DOHH2 (cell line): ENCODE data around the gene IRF7.

ENCODE experiments used
- H3F3A ChIP-seq: fragments of 200-600 bp; sonication (generic), shearing (Covaris generic); 2 replicates; pipeline ENCODE4 v1.6.0; 2016; ENCODE audit warnings: antibody characterized with exemption, mild to moderate bottlenecking; ENCODE audit not compliant: control insufficient read depth, insufficient read depth
- H3K27ac ChIP-seq: fragments of 200-600 bp; sonication (generic); 2 replicates; pipeline ENCODE4 v1.5.1; 2014; ENCODE audit warnings: low read depth, mild to moderate bottlenecking, low read length, moderate library complexity
- H3K27me3 ChIP-seq: fragments of 200-600 bp; sonication (generic); 2 replicates; pipeline ENCODE4 v1.6.1; 2014; ENCODE audit warnings: mild to moderate bottlenecking, low read length, mixed read lengths; ENCODE audit not compliant: control insufficient read depth
- H3K36me3 ChIP-seq: fragments of 200-600 bp; sonication (generic); 2 replicates; pipeline ENCODE4 v1.6.1; 2014; ENCODE audit warnings: mild to moderate bottlenecking, low read length, moderate library complexity, mixed read lengths; ENCODE audit not compliant: control insufficient read depth
- H3K4me1 ChIP-seq: fragments of 200-600 bp; sonication (generic); 2 replicates; pipeline ENCODE4 v1.6.1; 2014; ENCODE audit warnings: mild to moderate bottlenecking, low read length, mixed read lengths; ENCODE audit not compliant: control insufficient read depth
- H3K4me2 ChIP-seq: fragments of 200-600 bp; sonication (generic); 2 replicates; pipeline ENCODE4 v1.6.0; 2014; ENCODE audit warnings: mild to moderate bottlenecking, low read length, moderate library complexity
- H3K4me3 ChIP-seq: fragments of 200-600 bp; sonication (generic); 2 replicates; pipeline ENCODE4 v1.5.1; 2014; ENCODE audit warnings: mild to moderate bottlenecking, low read length, mixed read lengths
- H3K79me2 ChIP-seq: fragments of 200-600 bp; sonication (generic); 2 replicates; pipeline ENCODE4 v1.6.1; 2014; ENCODE audit warnings: mild to moderate bottlenecking, low read length, mixed read lengths; ENCODE audit not compliant: control insufficient read depth
- H3K9me2 ChIP-seq: fragments of 200-600 bp; sonication (generic); replicated peaks from 2 replicates; pipeline ENCODE4 v1.6.1; 2014; ENCODE audit warnings: mild to moderate bottlenecking, low read length, mixed read lengths; ENCODE audit not compliant: control insufficient read depth
- H3K9me3 ChIP-seq: fragments of 200-600 bp; sonication (generic); 2 replicates; pipeline ENCODE4 v1.6.1; 2014; ENCODE audit warnings: antibody characterized with exemption, low read length, mixed read lengths; ENCODE audit not compliant: control insufficient read depth, insufficient read depth
- H4K20me1 ChIP-seq: fragments of 200-600 bp; sonication (generic); 2 replicates; pipeline ENCODE4 v1.6.0; 2014; ENCODE audit warnings: low read depth, mild to moderate bottlenecking, antibody characterized with exemption, low read length, moderate library complexity; ENCODE audit not compliant: control insufficient read depth, insufficient read depth
- CTCF ChIP-seq: fragments of 200-600 bp; sonication (generic); IDR thresholded peaks from one replicate; pipeline ENCODE4 v1.5.1; 2014; ENCODE audit warnings: antibody characterized with exemption, mild to moderate bottlenecking, low read depth, low read length; ENCODE audit not compliant: poor library complexity, severe bottlenecking
- EZH2phosphoT487 ChIP-seq: fragments of 200-600 bp; sonication (generic); IDR thresholded peaks from 2 replicates; pipeline ENCODE4 v1.6.1; 2017; ENCODE audit warnings: borderline replicate concordance, mild to moderate bottlenecking, antibody characterized with exemption, low read length, moderate library complexity, mixed read lengths

Gene IRF7

GRCh38 chr11:621838-622237, 6.1 kb upstream of the IRF7 start:
- Histone ChIP-seq H3K9me2 (no peaks in the 10 kb centered on the region), H3K27ac (no peak overlapping the region), H3K9me3 (no peaks in the 10 kb centered on the region)

GRCh38 chr11:620935-621814, 5.4 kb upstream of the IRF7 start:
- peaks cover 5% of the 10 kb centered on the region; the same call in 1 of the 2 replicates for H3K36me3 ChIP-seq
- H3K4me2 ChIP-seq: no peak overlapping the region
- no peak overlapping the region for H3K4me3 ChIP-seq
- peaks cover 5% of the 10 kb centered on the region for H3K4me1 ChIP-seq
- H4K20me1 ChIP-seq: no peaks in the 10 kb centered on the region
- no peaks in the 10 kb centered on the region for H3K9me2 ChIP-seq
- H3K27me3 ChIP-seq: no peaks in the 10 kb centered on the region
- H3K79me2 ChIP-seq: peaks cover 6% of the 10 kb centered on the region; the same call in 1 of the 2 replicates
- H3F3A ChIP-seq: 0 out of 2 replicates have a peak, but pooled peaks cover 2% of the 10 kb centered on the region
- no peak overlapping the region for H3K27ac ChIP-seq
- no peaks in the 10 kb centered on the region for H3K9me3 ChIP-seq
- no peak for TF ChIP-seq CTCF
- no peak for TF ChIP-seq EZH2phosphoT487

More at GRCh38 chr11:621838-622237, 6.1 kb upstream of the IRF7 start:
- Histone ChIP-seq H3K79me2 (0 out of 2 replicates have a peak, but pooled peaks cover 1% of the 10 kb centered on the region), H3K27me3 (no peaks in the 10 kb centered on the region), H3K4me1 (no peaks in the 10 kb centered on the region), H3F3A (no peaks in the 10 kb centered on the region), H3K36me3 (peaks cover 5% of the 10 kb centered on the region; the same call in 1 of the 2 replicates), H3K4me2 (no peak overlapping the region), H3K4me3 (no peak overlapping the region), H4K20me1 (no peaks in the 10 kb centered on the region)
- TF ChIP-seq EZH2phosphoT487: no peak
- TF ChIP-seq CTCF: no peak

GRCh38 chr11:620201-620600, 4.5 kb upstream of the IRF7 start:
- TF ChIP-seq EZH2phosphoT487: no peak
- TF ChIP-seq CTCF: no peak
- H3K4me3 ChIP-seq: no peak overlapping the region
- H3K27ac ChIP-seq: no peak overlapping the region
- 0 out of 2 replicates have a peak, but pooled peaks cover 3% of the 10 kb centered on the region for H3F3A ChIP-seq
- no peaks in the 10 kb centered on the region for H3K27me3 ChIP-seq
- H3K4me1 ChIP-seq: peaks cover 11% of the 10 kb centered on the region
- H4K20me1 ChIP-seq: no peaks in the 10 kb centered on the region
- no peak overlapping the region for H3K4me2 ChIP-seq
- H3K9me3 ChIP-seq: no peaks in the 10 kb centered on the region
- H3K9me2 ChIP-seq: no peaks in the 10 kb centered on the region
- peaks cover 6% of the 10 kb centered on the region; the same call in 1 of the 2 replicates for H3K79me2 ChIP-seq
- peaks cover 5% of the 10 kb centered on the region; the same call in 1 of the 2 replicates for H3K36me3 ChIP-seq
